CD14-positive monocyte (primary cell): Measurements from ENCODE around the gene FARP2. TPM values are rescaled to one million over a fixed set of nuclear protein-coding genes. Genes with fewer than 3 reads are reported as not detected.

Experiments
- DNase-seq, 3 donors: peaks; one replicate each; pipeline ENCODE4 v3.0.0-alpha.2; 2011 to 2022
- H2AFZ ChIP-seq: 2 replicates; pipeline ENCODE4 v1.6.0; 2012; ENCODE audit warnings: mild to moderate bottlenecking, low read depth, low read length, inconsistent platforms; ENCODE audit not compliant: insufficient read depth, poor library complexity, severe bottlenecking
- H3K27ac ChIP-seq, 2 donors: 1 replicate in 1 of 2; 2 replicates in 1 of 2; pipeline ENCODE4 v1.5.1; 2012 to 2013; ENCODE audit warnings: low read length in 2 of 2, control low read depth in 1 of 2, inconsistent platforms in 1 of 2, low read depth in 1 of 2, mild to moderate bottlenecking in 1 of 2
- H3K27me3 ChIP-seq, 2 donors: one replicate each; pipeline versions ENCODE4 v1.6.0 to v1.6.1; 2011 to 2013; ENCODE audit warnings: low read length in 2 of 2; ENCODE audit not compliant: control insufficient read depth in 2 of 2, insufficient read depth in 2 of 2
- H3K36me3 ChIP-seq, 2 donors: replicated peaks in 1 of 2; 1 replicate in 1 of 2; 2 replicates in 1 of 2; pipeline versions ENCODE4 v1.5.1 to v1.6.1; 2012 to 2013; ENCODE audit warnings: low read length in 2 of 2, control low read depth in 1 of 2, inconsistent platforms in 1 of 2, mild to moderate bottlenecking in 1 of 2; ENCODE audit not compliant: insufficient read depth in 2 of 2, control insufficient read depth in 1 of 2
- H3K4me1 ChIP-seq, 2 donors: 1 replicate in 1 of 2; 2 replicates in 1 of 2; pipeline versions ENCODE4 v1.5.1 to v1.6.1; 2012 to 2013; ENCODE audit warnings: low read length in 2 of 2, control low read depth in 1 of 2, inconsistent platforms in 1 of 2, mild to moderate bottlenecking in 1 of 2, moderate library complexity in 1 of 2; ENCODE audit not compliant: insufficient read depth in 2 of 2, control insufficient read depth in 1 of 2
- H3K4me2 ChIP-seq: replicated peaks from 2 replicates; pipeline ENCODE3; 2012; ENCODE audit warnings: low read length, moderate library complexity, mild to moderate bottlenecking; ENCODE audit not compliant: poor library complexity, severe bottlenecking; ENCODE audit errors: extremely low read depth
- H3K4me3 ChIP-seq, 3 experiments: fragments of 200-600 bp in 1 of 3; sonication (generic) in 1 of 3; replicated peaks in 1 of 3; 1 replicate in 2 of 3; 2 replicates in 1 of 3; pipeline ENCODE4 v1.5.1; 2011 to 2013; ENCODE audit warnings: low read length in 3 of 3, mild to moderate bottlenecking in 3 of 3, control low read depth in 2 of 3, low read depth in 2 of 3, inconsistent platforms in 1 of 3, moderate library complexity in 1 of 3
- H3K79me2 ChIP-seq: 2 replicates; pipeline ENCODE4 v1.6.0; 2012; ENCODE audit warnings: mild to moderate bottlenecking, control low read depth, inconsistent platforms, low read length, moderate library complexity; ENCODE audit not compliant: insufficient read depth
- H3K9ac ChIP-seq: 2 replicates; pipeline ENCODE4 v1.6.0; 2017; ENCODE audit warnings: low read length, mild to moderate bottlenecking; ENCODE audit not compliant: insufficient read depth, poor library complexity, severe bottlenecking
- H3K9me3 ChIP-seq, 2 donors: replicated peaks in 1 of 2; 1 replicate in 1 of 2; 2 replicates in 1 of 2; pipeline versions ENCODE4 v1.5.1 to v1.6.1; 2012 to 2013; ENCODE audit warnings: low read length in 2 of 2, control low read depth in 1 of 2; ENCODE audit not compliant: control insufficient read depth in 1 of 2, insufficient read depth in 1 of 2
- H4K20me1 ChIP-seq: 2 replicates; pipeline ENCODE4 v1.6.0; 2012; ENCODE audit warnings: mild to moderate bottlenecking, low read length, control low read depth, moderate library complexity; ENCODE audit not compliant: insufficient read depth
- H3K27ac Mint-ChIP-seq, 7 donors: one replicate each; pipeline ENCODE4 v1.8.0; 2020; ENCODE audit warnings: mild to moderate bottlenecking in 7 of 7, mixed read lengths in 7 of 7, moderate library complexity in 6 of 7, inconsistent platforms in 2 of 7
- H3K27me3 Mint-ChIP-seq, 3 donors: one replicate each; pipeline ENCODE4 v1.8.0; 2021 to 2022; ENCODE audit warnings: low read depth in 3 of 3, mild to moderate bottlenecking in 3 of 3, mixed read lengths in 3 of 3, moderate library complexity in 3 of 3, inconsistent platforms in 1 of 3
- H3K36me3 Mint-ChIP-seq, 2 donors: one replicate each; pipeline ENCODE4 v1.8.0; 2020; ENCODE audit warnings: mixed read lengths in 2 of 2, inconsistent platforms in 1 of 2, mild to moderate bottlenecking in 1 of 2
- H3K4me1 Mint-ChIP-seq: one replicate; pipeline ENCODE4 v1.8.0; 2020; ENCODE audit warnings: mild to moderate bottlenecking, mixed read lengths
- H3K4me3 Mint-ChIP-seq, 2 donors: one replicate each; pipeline ENCODE4 v1.8.0; 2020; ENCODE audit warnings: mild to moderate bottlenecking in 2 of 2, mixed read lengths in 2 of 2, moderate library complexity in 1 of 2
- H3K9me3 Mint-ChIP-seq, 7 donors: one replicate each; pipeline ENCODE4 v1.8.0; 2020 to 2022; ENCODE audit warnings: mixed read lengths in 7 of 7, mild to moderate bottlenecking in 6 of 7, moderate library complexity in 6 of 7, inconsistent platforms in 2 of 7
- CTCF ChIP-seq: fragments of 200-600 bp; IDR thresholded peaks from one replicate; pipeline ENCODE4 v1.8.0; 2022; ENCODE audit warnings: antibody characterized with exemption, mild to moderate bottlenecking
- WGBS: methylation state at CpG from one replicate; pipeline ENCODE4 v1.1.5; 2013; ENCODE audit warnings: missing lambda C conversion rate; ENCODE audit not compliant: insufficient coverage; 5-methylcytosine and 5-hydroxymethylcytosine counted together
- intact Hi-C, 2 donors: fragments of 100-400 bp; cut with micrococcal nuclease; formaldehyde crosslinking; loops; one replicate each; pipeline versions ENCODE4 v1.15.0 to v1.15.1; 2023
- polyA plus RNA-seq, 3 donors: library from polyadenylated mRNA; depleted of rRNA in 1 of 3; unstranded in 2 of 3; stranded (reverse) in 1 of 3; fragments of 300-500 nt in 2 of 3; fragments of >200 nt in 1 of 3; fragmentation: Illumina TruSeq in 2 of 3; gene quantifications; 1 replicate in 2 of 3; 2 replicates in 1 of 3; pipeline ENCODE4 v1.2.3, GENCODE V29; 2012 to 2021

Gene FARP2
- polyA plus RNA-seq, 3 donors: 6.7 to 8.5 (median 7.3) TPM

- Histone ChIP-seq H3K27ac (no peak overlapping the region), H3K27me3 (peaks cover 0 to 10% of the 10 kb centered on the region in 2 donors), H3K9ac (no peak overlapping the region), H3K79me2 (no peaks in the 10 kb centered on the region), H3K9me3 (no peaks in the 10 kb centered on the region), H3K4me3 (no peak overlapping the region), H2AFZ (peak overlapping the region; percentile 6), H3K4me2 (no peak overlapping the region), H3K4me1 (no peaks in the 10 kb centered on the region), H3K36me3 (no peaks in the 10 kb centered on the region), H4K20me1 (no peaks in the 10 kb centered on the region)
- no peak for DNase-seq
- Mint-ChIP-seq H3K27ac (no peak overlapping the region), H3K4me3 (no peak overlapping the region), H3K27me3 (peaks cover 22 to 33% (median 28%) of the 10 kb centered on the region in 3 donors), H3K36me3 (no peaks in the 10 kb centered on the region), H3K4me1 (peaks cover 5% of the 10 kb centered on the region), H3K9me3 (peaks cover 0 to 8% (median 0%) of the 10 kb centered on the region in 7 donors)
- intact Hi-C loops: no loop called here
- WGBS: 83% methylated on average over 1 of the region's 5 CpGs
- TF ChIP-seq CTCF: no peak
Observed at GRCh38 chr2:241514553-241514952, 158.5 kb downstream of the FARP2 start.

GRCh38 chr2:241514986-241515737 lies 159.1 kb downstream of the FARP2 start:
- Histone ChIP-seq H3K9ac (no peak overlapping the region), H4K20me1 (no peaks in the 10 kb centered on the region), H3K9me3 (no peaks in the 10 kb centered on the region), H3K36me3 (no peaks in the 10 kb centered on the region), H2AFZ (no peak overlapping the region), H3K4me2 (no peak overlapping the region), H3K27me3 (peaks cover 0 to 9% of the 10 kb centered on the region in 2 donors), H3K4me3 (no peak overlapping the region), H3K27ac (no peak overlapping the region), H3K79me2 (no peaks in the 10 kb centered on the region), H3K4me1 (no peaks in the 10 kb centered on the region)
- DNase-seq: no peak
- intact Hi-C loops: no loop called here
- WGBS: 85% methylated on average over 4 of the region's 10 CpGs
- no peak for TF ChIP-seq CTCF
- Mint-ChIP-seq H3K9me3 (peaks cover 0 to 8% (median 0%) of the 10 kb centered on the region in 7 donors), H3K4me1 (peaks cover 1% of the 10 kb centered on the region), H3K27me3 (peaks cover 20 to 30% (median 29%) of the 10 kb centered on the region in 3 donors), H3K36me3 (no peaks in the 10 kb centered on the region), H3K27ac (peak overlapping the region in 1 of 7 donors; percentile 56), H3K4me3 (no peak overlapping the region)
